Sigmoid colon (tissue), 3 donors: ENCODE data around the gene NGF.

Source experiments
- POLR2A ChIP-seq, 2 donors: fragments of 450-650 bp; IDR thresholded peaks; one replicate each; pipeline ENCODE4 v1.6.1; 2016; ENCODE audit warnings: antibody characterized with exemption in 2 of 2, mild to moderate bottlenecking in 2 of 2, moderate library complexity in 2 of 2
- TF ChIP-seq, protein P1 (sequence below), 4 experiments: fragments of 450-650 bp in 3 of 4; fragments of 200-600 bp in 1 of 4; IDR thresholded peaks; one replicate each; pipeline ENCODE4 v1.5.1; 2016 to 2019; ENCODE audit warnings: antibody characterized with exemption in 4 of 4, mild to moderate bottlenecking in 3 of 4, moderate library complexity in 2 of 4

DNA sequence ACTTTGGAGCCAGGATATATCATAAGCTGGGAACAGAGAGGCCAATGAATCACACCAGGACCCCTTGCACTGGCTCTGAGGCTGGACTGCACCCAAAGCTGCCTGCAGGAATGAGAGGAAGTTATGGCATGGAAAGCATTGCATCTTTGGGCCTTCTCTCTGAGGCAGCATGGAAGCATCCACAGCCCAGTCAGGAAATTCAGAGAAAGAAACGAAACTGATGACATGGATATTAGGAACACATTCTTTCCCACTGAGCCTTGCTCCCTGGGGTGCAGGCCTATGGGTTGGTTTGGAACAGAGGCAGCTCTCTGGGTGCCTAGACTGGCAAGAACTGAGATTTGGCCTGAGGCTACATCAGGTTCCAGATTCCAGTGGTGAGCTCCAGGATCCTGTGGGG is 98.6 kb downstream of the NGF start:
- TF ChIP-seq, protein P1, sequence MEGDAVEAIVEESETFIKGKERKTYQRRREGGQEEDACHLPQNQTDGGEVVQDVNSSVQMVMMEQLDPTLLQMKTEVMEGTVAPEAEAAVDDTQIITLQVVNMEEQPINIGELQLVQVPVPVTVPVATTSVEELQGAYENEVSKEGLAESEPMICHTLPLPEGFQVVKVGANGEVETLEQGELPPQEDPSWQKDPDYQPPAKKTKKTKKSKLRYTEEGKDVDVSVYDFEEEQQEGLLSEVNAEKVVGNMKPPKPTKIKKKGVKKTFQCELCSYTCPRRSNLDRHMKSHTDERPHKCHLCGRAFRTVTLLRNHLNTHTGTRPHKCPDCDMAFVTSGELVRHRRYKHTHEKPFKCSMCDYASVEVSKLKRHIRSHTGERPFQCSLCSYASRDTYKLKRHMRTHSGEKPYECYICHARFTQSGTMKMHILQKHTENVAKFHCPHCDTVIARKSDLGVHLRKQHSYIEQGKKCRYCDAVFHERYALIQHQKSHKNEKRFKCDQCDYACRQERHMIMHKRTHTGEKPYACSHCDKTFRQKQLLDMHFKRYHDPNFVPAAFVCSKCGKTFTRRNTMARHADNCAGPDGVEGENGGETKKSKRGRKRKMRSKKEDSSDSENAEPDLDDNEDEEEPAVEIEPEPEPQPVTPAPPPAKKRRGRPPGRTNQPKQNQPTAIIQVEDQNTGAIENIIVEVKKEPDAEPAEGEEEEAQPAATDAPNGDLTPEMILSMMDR (IDR thresholded peaks at IDR 0.05), result no peak
- no peak for TF ChIP-seq POLR2A (IDR thresholded peaks at IDR 0.05)
